Measurements from ENCODE around the gene ZBTB46. TPM values are rescaled to one million over a fixed set of nuclear protein-coding genes. Genes with fewer than 3 reads are reported as not detected.
A peak's percentile ranks its signal among the peaks of the same experiment; 100 is the strongest.
"Not testable (repeated sequence)": the region's sequence is repeated elsewhere in the genome, so short reads cannot be mapped to it uniquely, and the experiment has no call there.

Gene ZBTB46
- total and polyA plus RNA-seq, 2 donors = 3.7 to 5.8 TPM

- Histone ChIP-seq H3K27me3 (ENCODE audit: control insufficient read depth in 2 of 2, insufficient read depth in 1 of 2, low read length in 1 of 2) (peaks cover 0 to 39% of the 10 kb centered on the region in 2 donors), H3K4me1 (ENCODE audit: control insufficient read depth in 2 of 2, insufficient read depth in 2 of 2, low read length in 2 of 2) (peaks cover 7 to 38% of the 10 kb centered on the region in 2 donors), H3K9me3 (ENCODE audit: control insufficient read depth in 2 of 2, insufficient read depth in 1 of 2, low read length in 1 of 2) (peaks cover 3% of the 10 kb centered on the region in 2 donors), H3K27ac (ENCODE audit: low read depth in 1 of 2, low read length in 1 of 2) (peak overlapping the region; percentile 7 to 61), H3K4me3 (ENCODE audit: low read length in 2 of 2) (no peak overlapping the region), H3K36me3 (ENCODE audit: control insufficient read depth in 2 of 2, insufficient read depth in 2 of 2, low read length in 1 of 2) (peaks cover 5 to 18% of the 10 kb centered on the region in 2 donors)
- DNase-seq (ENCODE audit: low read depth in 6 of 9, low spot score in 9 of 9) = no peak
- 62% methylated on average over 7 of the region's 7 CpGs for WGBS
Observed at GRCh38 chr20:63859166-63859699, 28.2 kb upstream of the ZBTB46 start.

- H3K36me3 ChIP-seq (ENCODE audit: control insufficient read depth in 2 of 2, insufficient read depth in 2 of 2, low read length in 1 of 2) = peaks cover 5 to 18% of the 10 kb centered on the region in 2 donors
- H3K27me3 ChIP-seq (ENCODE audit: control insufficient read depth in 2 of 2, insufficient read depth in 1 of 2, low read length in 1 of 2) = peaks cover 3 to 45% of the 10 kb centered on the region in 2 donors
- peak overlapping the region; percentile 11 to 61 for H3K27ac ChIP-seq (ENCODE audit: low read depth in 1 of 2, low read length in 1 of 2)
- peak in 3 of 9 donors; percentile 14 to 52 (median 37) for DNase-seq (ENCODE audit: low read depth in 6 of 9, low spot score in 9 of 9)
- H3K4me1 ChIP-seq (ENCODE audit: control insufficient read depth in 2 of 2, insufficient read depth in 2 of 2, low read length in 2 of 2) = peaks cover 7 to 37% of the 10 kb centered on the region in 2 donors
- peaks cover 1 to 3% of the 10 kb centered on the region in 2 donors for H3K9me3 ChIP-seq (ENCODE audit: control insufficient read depth in 2 of 2, insufficient read depth in 1 of 2, low read length in 1 of 2)
- 3% methylated on average over 12 of the region's 12 CpGs for WGBS
- H3K4me3 ChIP-seq (ENCODE audit: low read length in 2 of 2) = peak overlapping the region; percentile 20 to 27
Observed at GRCh38 chr20:63858393-63859165, 27.5 kb upstream of the ZBTB46 start.

GRCh38 chr20:63857764-63858392, 26.8 kb upstream of the ZBTB46 start:
- 59% methylated on average over 14 of the region's 14 CpGs for WGBS
- DNase-seq (ENCODE audit: low read depth in 6 of 9, low spot score in 9 of 9) = no peak
- H3K4me3 ChIP-seq (ENCODE audit: low read length in 2 of 2) = peak overlapping the region in 1 of 2 donors; percentile 20
- H3K27me3 ChIP-seq (ENCODE audit: control insufficient read depth in 2 of 2, insufficient read depth in 1 of 2, low read length in 1 of 2) = peaks cover 3 to 49% of the 10 kb centered on the region in 2 donors
- peak overlapping the region in 1 of 2 donors; percentile 31 for H3K27ac ChIP-seq (ENCODE audit: low read depth in 1 of 2, low read length in 1 of 2)
- H3K9me3 ChIP-seq (ENCODE audit: control insufficient read depth in 2 of 2, insufficient read depth in 1 of 2, low read length in 1 of 2) = peaks cover 1 to 3% of the 10 kb centered on the region in 2 donors
- peaks cover 5 to 17% of the 10 kb centered on the region in 2 donors for H3K36me3 ChIP-seq (ENCODE audit: control insufficient read depth in 2 of 2, insufficient read depth in 2 of 2, low read length in 1 of 2)
- peaks cover 7 to 33% of the 10 kb centered on the region in 2 donors for H3K4me1 ChIP-seq (ENCODE audit: control insufficient read depth in 2 of 2, insufficient read depth in 2 of 2, low read length in 2 of 2)

- 94% methylated on average over 22 of the region's 22 CpGs for WGBS
- H3K4me3 ChIP-seq (ENCODE audit: low read length in 2 of 2) = no peak overlapping the region
- H3K27ac ChIP-seq (ENCODE audit: low read depth in 1 of 2, low read length in 1 of 2) = no peak overlapping the region
- peaks cover 0 to 3% of the 10 kb centered on the region in 2 donors for H3K9me3 ChIP-seq (ENCODE audit: control insufficient read depth in 2 of 2, insufficient read depth in 1 of 2, low read length in 1 of 2)
- peaks cover 7 to 33% of the 10 kb centered on the region in 2 donors for H3K4me1 ChIP-seq (ENCODE audit: control insufficient read depth in 2 of 2, insufficient read depth in 2 of 2, low read length in 2 of 2)
- peaks cover 3 to 56% of the 10 kb centered on the region in 2 donors for H3K27me3 ChIP-seq (ENCODE audit: control insufficient read depth in 2 of 2, insufficient read depth in 1 of 2, low read length in 1 of 2)
- H3K36me3 ChIP-seq (ENCODE audit: control insufficient read depth in 2 of 2, insufficient read depth in 2 of 2, low read length in 1 of 2) = no peaks in the 10 kb centered on the region
- no peak for DNase-seq (ENCODE audit: low read depth in 6 of 9, low spot score in 9 of 9)
Observed at GRCh38 chr20:63856098-63856511, 25.0 kb upstream of the ZBTB46 start.

GRCh38 chr20:63855363-63856097, 24.5 kb upstream of the ZBTB46 start:
- no peak overlapping the region for H3K4me3 ChIP-seq (ENCODE audit: low read length in 2 of 2)
- WGBS = 92% methylated on average over 36 of the region's 36 CpGs
- H3K27ac ChIP-seq (ENCODE audit: low read depth in 1 of 2, low read length in 1 of 2) = no peak overlapping the region
- peaks cover 3 to 61% of the 10 kb centered on the region in 2 donors for H3K27me3 ChIP-seq (ENCODE audit: control insufficient read depth in 2 of 2, insufficient read depth in 1 of 2, low read length in 1 of 2)
- peaks cover 7 to 33% of the 10 kb centered on the region in 2 donors for H3K4me1 ChIP-seq (ENCODE audit: control insufficient read depth in 2 of 2, insufficient read depth in 2 of 2, low read length in 2 of 2)
- H3K36me3 ChIP-seq (ENCODE audit: control insufficient read depth in 2 of 2, insufficient read depth in 2 of 2, low read length in 1 of 2) = no peaks in the 10 kb centered on the region
- peaks cover 0 to 3% of the 10 kb centered on the region in 2 donors for H3K9me3 ChIP-seq (ENCODE audit: control insufficient read depth in 2 of 2, insufficient read depth in 1 of 2, low read length in 1 of 2)
- no peak for DNase-seq (ENCODE audit: low read depth in 6 of 9, low spot score in 9 of 9)

GRCh38 chr20:63854766-63855362, 23.8 kb upstream of the ZBTB46 start:
- 50% methylated on average over 26 of the region's 26 CpGs for WGBS
- no peaks in the 10 kb centered on the region for H3K36me3 ChIP-seq (ENCODE audit: control insufficient read depth in 2 of 2, insufficient read depth in 2 of 2, low read length in 1 of 2)
- H3K27me3 ChIP-seq (ENCODE audit: control insufficient read depth in 2 of 2, insufficient read depth in 1 of 2, low read length in 1 of 2) = peaks cover 3 to 62% of the 10 kb centered on the region in 2 donors
- DNase-seq (ENCODE audit: low read depth in 6 of 9, low spot score in 9 of 9) = no peak
- H3K4me1 ChIP-seq (ENCODE audit: control insufficient read depth in 2 of 2, insufficient read depth in 2 of 2, low read length in 2 of 2) = peaks cover 7 to 33% of the 10 kb centered on the region in 2 donors
- no peak overlapping the region for H3K27ac ChIP-seq (ENCODE audit: low read depth in 1 of 2, low read length in 1 of 2)
- peaks cover 0 to 3% of the 10 kb centered on the region in 2 donors for H3K9me3 ChIP-seq (ENCODE audit: control insufficient read depth in 2 of 2, insufficient read depth in 1 of 2, low read length in 1 of 2)
- H3K4me3 ChIP-seq (ENCODE audit: low read length in 2 of 2) = no peak overlapping the region

- peaks cover 3 to 62% of the 10 kb centered on the region in 2 donors for H3K27me3 ChIP-seq (ENCODE audit: control insufficient read depth in 2 of 2, insufficient read depth in 1 of 2, low read length in 1 of 2)
- no peak overlapping the region for H3K4me3 ChIP-seq (ENCODE audit: low read length in 2 of 2)
- H3K27ac ChIP-seq (ENCODE audit: low read depth in 1 of 2, low read length in 1 of 2) = peak overlapping the region; percentile 42 to 62
- no peaks in the 10 kb centered on the region for H3K36me3 ChIP-seq (ENCODE audit: control insufficient read depth in 2 of 2, insufficient read depth in 2 of 2, low read length in 1 of 2)
- H3K9me3 ChIP-seq (ENCODE audit: control insufficient read depth in 2 of 2, insufficient read depth in 1 of 2, low read length in 1 of 2) = peaks cover 0 to 3% of the 10 kb centered on the region in 2 donors
- 23% methylated on average over 17 of the region's 17 CpGs for WGBS
- DNase-seq (ENCODE audit: low read depth in 6 of 9, low spot score in 9 of 9) = peak in 1 of 9 donors; percentile 18
- H3K4me1 ChIP-seq (ENCODE audit: control insufficient read depth in 2 of 2, insufficient read depth in 2 of 2, low read length in 2 of 2) = peaks cover 7 to 30% of the 10 kb centered on the region in 2 donors
Observed at GRCh38 chr20:63854069-63854765, 23.2 kb upstream of the ZBTB46 start.

- H3K27me3 ChIP-seq (ENCODE audit: control insufficient read depth in 2 of 2, insufficient read depth in 1 of 2, low read length in 1 of 2) = peaks cover 3 to 61% of the 10 kb centered on the region in 2 donors
- peak overlapping the region in 1 of 2 donors; percentile 11 for H3K27ac ChIP-seq (ENCODE audit: low read depth in 1 of 2, low read length in 1 of 2)
- H3K4me1 ChIP-seq (ENCODE audit: control insufficient read depth in 2 of 2, insufficient read depth in 2 of 2, low read length in 2 of 2) = peaks cover 7 to 25% of the 10 kb centered on the region in 2 donors
- H3K36me3 ChIP-seq (ENCODE audit: control insufficient read depth in 2 of 2, insufficient read depth in 2 of 2, low read length in 1 of 2); DNase-seq (ENCODE audit: low read depth in 6 of 9, low spot score in 9 of 9); H3K4me3 ChIP-seq (ENCODE audit: low read length in 2 of 2); H3K9me3 ChIP-seq (ENCODE audit: control insufficient read depth in 2 of 2, insufficient read depth in 1 of 2, low read length in 1 of 2): not testable (repeated sequence)
- WGBS = 72% methylated on average over 4 of the region's 4 CpGs
Observed at GRCh38 chr20:63853733-63854068, 22.6 kb upstream of the ZBTB46 start.
